Measurements from ENCODE around the gene FEN1.

The FEN1 gene

GRCh38 chr11:61817471-61818202 lies 24.9 kb downstream of the FEN1 start:
- DNase-seq (ENCODE audit: low read depth in 1 of 2, low spot score in 1 of 2) = no peak

GRCh38 chr11:61820174-61820573 lies 27.5 kb downstream of the FEN1 start:
- no peak for DNase-seq (ENCODE audit: low read depth in 1 of 2, low spot score in 1 of 2)

GRCh38 chr11:61826930-61827570 lies 34.3 kb downstream of the FEN1 start:
- no peak for DNase-seq (ENCODE audit: low read depth in 1 of 2, low spot score in 1 of 2)

GRCh38 chr11:61827571-61828378 lies 35.1 kb downstream of the FEN1 start, which contains the start of gene FADS2:
Gene FADS2, plus strand, starts transcription at chr11:61828300. Its CDS starts 91 bp downstream, at chr11:61828391.
- peak in 1 of 2 donors; percentile 46 for DNase-seq (ENCODE audit: low read depth in 1 of 2, low spot score in 1 of 2)

- no peak for DNase-seq (ENCODE audit: low read depth in 1 of 2, low spot score in 1 of 2)
Observed at GRCh38 chr11:61828379-61828628, 35.6 kb downstream of the FEN1 start.

GRCh38 chr11:61828629-61829407 lies 36.1 kb downstream of the FEN1 start:
- no peak for DNase-seq (ENCODE audit: low read depth in 1 of 2, low spot score in 1 of 2)

GRCh38 chr11:61829806-61830205 lies 37.1 kb downstream of the FEN1 start:
- DNase-seq (ENCODE audit: low read depth in 1 of 2, low spot score in 1 of 2) = no peak

- DNase-seq (ENCODE audit: low read depth in 1 of 2, low spot score in 1 of 2) = no peak
Observed at GRCh38 chr11:61830237-61831105, 37.8 kb downstream of the FEN1 start.

- no peak for DNase-seq (ENCODE audit: low read depth in 1 of 2, low spot score in 1 of 2)
Observed at GRCh38 chr11:61832207-61832606, 39.5 kb downstream of the FEN1 start.

- no peak for DNase-seq (ENCODE audit: low read depth in 1 of 2, low spot score in 1 of 2)
Observed at GRCh38 chr11:61832754-61833153, 40.0 kb downstream of the FEN1 start.

GRCh38 chr11:61833471-61833870 lies 40.8 kb downstream of the FEN1 start:
- no peak for DNase-seq (ENCODE audit: low read depth in 1 of 2, low spot score in 1 of 2)

GRCh38 chr11:61833926-61834277 lies 41.2 kb downstream of the FEN1 start:
- DNase-seq (ENCODE audit: low read depth in 1 of 2, low spot score in 1 of 2) = no peak

GRCh38 chr11:61834278-61835048 lies 41.8 kb downstream of the FEN1 start:
- no peak for DNase-seq (ENCODE audit: low read depth in 1 of 2, low spot score in 1 of 2)

- DNase-seq (ENCODE audit: low read depth in 1 of 2, low spot score in 1 of 2) = no peak
Observed at GRCh38 chr11:61836193-61836592, 43.5 kb downstream of the FEN1 start.

GRCh38 chr11:61837411-61838005 lies 44.8 kb downstream of the FEN1 start:
- no peak for DNase-seq (ENCODE audit: low read depth in 1 of 2, low spot score in 1 of 2)

- DNase-seq (ENCODE audit: low read depth in 1 of 2, low spot score in 1 of 2) = no peak
Observed at GRCh38 chr11:61838501-61838900, 45.8 kb downstream of the FEN1 start.

- DNase-seq (ENCODE audit: low read depth in 1 of 2, low spot score in 1 of 2) = no peak
Observed at GRCh38 chr11:61838921-61839320, 46.2 kb downstream of the FEN1 start.

- no peak for DNase-seq (ENCODE audit: low read depth in 1 of 2, low spot score in 1 of 2)
Observed at GRCh38 chr11:61839742-61840141, 47.0 kb downstream of the FEN1 start.

GRCh38 chr11:61840371-61840770 lies 47.7 kb downstream of the FEN1 start:
- DNase-seq (ENCODE audit: low read depth in 1 of 2, low spot score in 1 of 2) = no peak
